TTC549 (cell line): ENCODE results near the gene NDUFC2.
"Not testable (repeated sequence)": the region's sequence is repeated elsewhere in the genome, so short reads cannot be mapped to it uniquely, and the experiment has no call there.

Experiments used
- FAIRE-seq: peaks from 2 replicates; lab custom pipeline; 2012; peaks lifted over from hg19 to GRCh38; lab: Jason Lieb, UNC

The NDUFC2 gene

DNA sequence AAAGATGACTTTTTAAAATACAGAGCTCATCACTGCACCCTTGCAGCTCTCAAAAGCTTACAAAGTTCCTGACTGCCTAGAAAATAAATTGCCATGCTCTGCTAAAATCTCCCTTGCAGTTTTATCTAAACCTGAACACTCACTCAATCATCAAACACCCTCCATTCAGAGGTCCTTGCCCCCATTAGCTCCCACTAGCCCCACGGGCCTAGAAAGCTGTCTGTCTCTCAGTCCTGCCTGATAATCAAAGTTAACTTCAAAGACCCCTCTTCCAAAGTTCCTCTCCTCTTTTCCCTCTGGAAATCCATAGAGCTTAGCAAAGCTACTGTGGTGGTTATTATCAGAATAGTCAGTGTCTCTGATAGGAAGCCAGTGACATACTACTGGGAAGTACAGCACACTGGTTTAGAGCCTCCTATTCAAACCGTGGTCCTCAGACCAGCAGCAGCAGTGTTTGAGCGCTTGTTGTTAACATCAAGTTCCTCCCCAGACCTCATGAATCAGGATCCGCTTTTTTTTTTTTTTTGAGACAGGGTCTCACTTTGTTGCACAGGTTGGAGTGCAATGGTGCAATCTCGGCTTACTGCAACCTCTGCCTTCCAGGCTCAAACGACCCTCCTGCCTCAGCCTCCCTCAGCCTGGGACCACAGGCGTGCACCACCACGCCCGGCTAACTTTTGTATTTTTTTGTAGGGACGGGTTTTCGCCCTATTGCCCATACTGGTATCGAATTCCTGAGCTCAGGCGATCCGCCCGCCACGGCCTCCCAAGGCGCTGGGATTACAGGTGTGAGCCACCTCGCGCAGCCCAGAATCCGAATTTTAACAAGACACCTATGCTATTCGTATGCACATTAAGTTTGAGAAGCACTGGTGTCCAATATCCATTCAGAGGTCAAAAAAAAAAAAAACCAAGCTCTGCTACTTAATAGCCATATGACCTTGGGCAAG lies 1.2 kb downstream of the NDUFC2 start:
- FAIRE-seq: no peak

- FAIRE-seq: not testable (repeated sequence)
Observed at GRCh38 chr11:78077592-78077991, 2.1 kb downstream of the NDUFC2 start.

- no peak for FAIRE-seq
Observed at GRCh38 chr11:78076733-78077403, 2.8 kb downstream of the NDUFC2 start.

- FAIRE-seq: no peak
Observed at GRCh38 chr11:78074756-78075155, 4.9 kb downstream of the NDUFC2 start.

GRCh38 chr11:78072455-78072854 lies 7.2 kb downstream of the NDUFC2 start:
- no peak for FAIRE-seq

DNA sequence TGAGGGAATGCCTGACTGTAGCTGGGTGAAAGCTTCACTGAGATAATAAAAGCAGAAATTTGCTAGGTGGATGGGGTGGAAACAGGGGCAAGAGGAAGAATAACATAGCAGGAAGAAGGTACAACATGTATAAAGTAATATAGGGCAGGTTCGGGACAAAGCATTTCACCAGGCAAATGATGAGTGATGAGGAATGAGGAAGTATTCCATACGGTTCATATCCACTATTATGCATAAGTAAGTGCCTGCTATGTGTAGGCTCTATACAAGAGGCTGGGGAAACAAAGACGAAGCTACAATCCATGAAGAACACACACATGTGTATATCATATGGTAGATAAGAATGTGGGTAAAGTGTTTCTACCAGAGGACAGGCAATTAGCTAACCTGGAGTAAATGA lies 7.9 kb downstream of the NDUFC2 start:
- no peak for FAIRE-seq

- FAIRE-seq: no peak
Observed at GRCh38 chr11:78070621-78071020, 9.0 kb downstream of the NDUFC2 start.

DNA sequence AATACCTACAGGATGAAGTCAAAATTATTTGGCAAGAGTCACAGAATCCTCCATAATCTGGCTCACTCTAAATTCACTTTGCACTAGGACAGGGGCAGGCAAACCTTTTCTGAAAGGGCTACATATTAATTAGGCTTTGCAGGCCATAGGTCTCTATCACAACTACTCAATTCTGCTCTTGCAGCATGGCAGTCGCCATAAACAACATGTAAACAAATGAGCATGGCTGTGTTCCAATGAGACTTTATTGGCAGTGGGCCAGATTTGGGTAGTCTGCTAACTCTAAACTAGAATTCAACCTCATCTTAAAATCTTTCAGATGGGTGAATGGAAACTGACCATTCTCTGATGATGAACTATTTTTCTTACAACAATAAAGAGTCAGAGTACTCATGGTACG lies 10.2 kb downstream of the NDUFC2 start:
- FAIRE-seq: no peak

- no peak for FAIRE-seq
Observed at GRCh38 chr11:78067704-78068103, 12.0 kb downstream of the NDUFC2 start.

- FAIRE-seq: no peak
Observed at GRCh38 chr11:78066471-78066870, 13.2 kb downstream of the NDUFC2 start.

GRCh38 chr11:78065203-78065602 lies 14.5 kb downstream of the NDUFC2 start:
- FAIRE-seq: no peak

GRCh38 chr11:78063440-78064181 lies 16.1 kb downstream of the NDUFC2 start, which contains the start of gene THRSP:
THRSP (plus strand) TSS chr11:78063861; CDS start chr11:78063882, 21 bp downstream.
- FAIRE-seq: no peak

DNA sequence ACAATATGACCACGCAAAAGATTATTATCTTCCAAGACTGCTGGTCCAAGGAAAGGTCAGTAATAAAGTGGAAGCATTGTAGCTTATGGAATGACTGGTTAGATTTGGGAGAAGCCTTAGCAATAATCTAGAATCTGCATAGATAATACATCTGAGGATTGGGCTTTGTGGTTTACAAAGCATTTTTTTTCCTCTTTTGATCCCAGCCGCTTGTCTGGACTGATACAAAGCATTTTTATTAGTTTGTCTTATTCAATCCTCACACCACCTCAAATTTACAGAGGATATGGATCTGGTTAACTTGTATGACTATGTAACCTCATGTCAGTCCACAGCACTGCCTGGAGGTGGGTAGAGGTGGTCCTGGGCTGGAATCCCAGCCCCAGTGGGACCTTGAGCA lies 17.0 kb downstream of the NDUFC2 start:
- no peak for FAIRE-seq

DNA sequence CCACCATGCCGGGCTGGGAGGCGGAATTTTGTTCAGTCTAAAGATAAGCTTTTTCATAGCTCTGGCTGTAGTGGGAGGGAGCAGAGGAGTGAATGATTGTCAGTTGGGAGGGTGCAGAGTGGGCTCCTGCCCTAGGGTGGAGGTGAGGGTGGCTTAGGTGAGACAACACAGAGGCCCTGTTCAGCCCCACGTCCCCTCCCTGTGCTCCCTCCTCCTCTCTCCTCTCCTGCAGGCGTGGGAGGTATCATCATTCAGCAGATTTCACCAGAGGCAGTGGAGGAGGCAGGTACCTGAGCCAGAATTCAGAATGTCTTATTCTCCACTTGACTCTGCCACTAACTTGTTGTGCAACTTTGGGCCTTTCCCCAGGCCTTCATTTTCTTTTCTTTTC lies 17.7 kb downstream of the NDUFC2 start:
- no peak for FAIRE-seq

DNA sequence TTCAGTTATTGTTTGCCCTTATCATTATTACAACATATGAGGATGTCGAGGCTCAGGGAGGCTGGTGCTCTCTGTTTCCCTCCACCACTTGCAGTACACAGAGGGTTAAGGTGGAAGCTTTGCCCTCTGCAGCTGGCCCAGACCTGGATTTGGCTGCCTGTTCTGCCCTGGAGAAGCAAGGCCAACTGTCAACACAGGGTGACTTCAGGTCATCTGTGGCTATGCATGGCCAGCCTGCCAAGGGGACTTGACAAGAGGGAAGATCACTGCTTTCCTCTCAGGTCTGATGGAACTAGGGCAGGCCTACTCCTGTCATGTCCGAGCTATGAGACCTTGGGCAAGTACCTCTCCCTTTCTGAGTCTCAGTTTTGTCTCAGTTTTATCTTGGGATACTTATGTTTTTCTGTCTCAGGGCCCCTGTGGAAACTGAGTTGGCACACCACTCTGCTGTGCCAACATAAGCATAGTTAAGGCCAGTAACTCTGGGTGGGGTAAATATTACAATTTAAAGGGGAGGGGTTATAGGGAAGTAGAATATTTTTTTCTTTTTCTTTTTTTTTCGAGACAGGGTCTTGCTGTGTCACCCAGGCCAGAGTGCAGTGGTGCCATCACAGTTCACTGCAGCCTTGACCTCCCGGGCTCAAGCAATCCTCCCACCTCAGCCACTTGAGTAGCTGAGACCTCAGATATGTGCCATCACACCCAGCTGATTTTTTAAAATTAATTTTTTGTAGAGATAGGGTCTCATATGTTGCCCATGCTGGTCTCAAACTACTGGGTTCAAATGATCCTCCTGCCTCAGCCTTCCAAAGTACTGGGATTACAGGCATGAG lies 18.4 kb downstream of the NDUFC2 start:
- no peak for FAIRE-seq

- no peak for FAIRE-seq
Observed at GRCh38 chr11:78060533-78060932, 19.1 kb downstream of the NDUFC2 start.

DNA sequence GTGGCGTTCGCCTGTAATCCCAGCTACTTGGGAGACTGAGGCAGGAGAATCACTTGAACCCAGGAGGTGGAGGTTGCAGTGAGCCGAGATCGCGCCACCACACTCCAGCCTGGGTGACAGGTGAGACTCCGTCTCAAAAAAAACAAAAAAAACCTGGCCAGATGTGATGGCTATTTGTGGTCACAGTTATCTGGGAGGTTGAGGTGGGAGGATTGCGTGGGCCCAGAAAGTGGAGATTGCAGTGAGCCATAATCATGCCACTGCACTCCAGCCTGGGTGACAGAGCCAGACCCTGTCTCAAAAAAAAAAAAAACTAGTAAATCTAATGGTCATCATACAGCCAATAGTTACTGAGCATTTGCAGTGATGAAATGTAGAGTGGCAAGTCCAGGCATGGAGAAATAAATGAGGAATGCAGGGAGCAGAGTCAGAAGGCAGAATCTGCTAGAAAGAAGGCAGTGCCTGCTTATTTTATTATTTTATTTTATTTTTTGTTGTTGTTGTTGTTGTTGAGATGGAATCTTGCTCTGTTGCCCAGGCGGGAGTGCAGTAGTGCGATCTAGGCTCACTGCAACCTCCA lies 19.8 kb downstream of the NDUFC2 start:
- not testable (repeated sequence) for FAIRE-seq

DNA sequence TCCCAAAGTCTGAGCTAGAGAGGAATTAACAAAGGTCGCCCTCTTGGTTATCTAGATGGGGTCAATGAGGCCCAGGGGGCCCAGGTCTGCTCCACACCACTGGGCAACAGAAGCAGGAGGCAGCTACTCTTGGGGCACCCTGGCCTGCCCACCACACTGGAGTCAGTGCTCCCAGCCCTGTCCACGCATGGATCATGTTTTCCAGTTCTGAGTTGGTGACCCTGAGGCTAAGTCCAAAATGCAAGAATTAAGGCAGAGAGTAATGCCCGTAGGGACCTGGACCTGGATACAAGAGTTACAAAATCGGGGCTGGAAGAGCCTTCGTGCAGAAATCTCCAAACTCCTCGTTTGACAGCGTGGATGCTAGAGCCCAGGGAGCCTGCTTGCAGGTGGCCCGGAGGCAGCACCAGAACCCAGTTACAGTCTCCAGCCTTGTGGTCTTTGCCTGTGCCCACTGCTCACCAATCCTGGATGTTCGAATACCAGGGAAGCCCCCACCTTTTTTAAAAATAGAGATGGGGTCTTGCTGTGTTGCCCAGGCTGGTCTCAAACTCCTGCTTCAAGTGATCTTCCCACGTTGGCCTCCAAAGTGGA lies 22.1 kb downstream of the NDUFC2 start:
- FAIRE-seq: no peak

DNA sequence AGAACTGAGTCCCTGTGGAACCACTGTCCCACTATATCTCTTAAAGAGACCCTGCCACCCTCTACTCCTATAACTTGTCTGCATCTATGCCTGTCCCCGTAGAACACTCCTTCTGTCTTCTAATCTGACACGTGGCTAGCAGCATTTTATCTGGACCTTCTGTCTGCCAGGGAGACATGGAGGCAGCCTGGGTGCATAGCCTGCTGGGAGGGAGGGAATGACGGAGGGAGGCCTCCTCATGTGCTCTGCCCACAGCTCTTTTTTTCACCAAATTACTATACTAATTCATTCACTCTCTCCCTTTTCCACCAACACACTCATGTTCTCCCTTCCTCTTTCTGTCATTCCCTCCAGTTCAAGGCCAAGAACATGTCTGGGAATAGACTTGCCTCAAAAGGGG lies 23.6 kb downstream of the NDUFC2 start:
- no peak for FAIRE-seq

- no peak for FAIRE-seq
Observed at GRCh38 chr11:78054971-78055370, 24.7 kb downstream of the NDUFC2 start.
